Common myeloid progenitor, CD34-positive (primary cell): ENCODE measurements around the gene EPHA6. TPM values are rescaled to one million over a fixed set of nuclear protein-coding genes. Genes with fewer than 3 reads are reported as not detected.

ENCODE experiments used
- CTCF ChIA-PET: fragments of 350-600 bp; sonication (Branson Sonifier 250); formaldehyde crosslinking; loops from one replicate; lab custom pipeline; 2021; ENCODE audit warnings: antibody characterized with exemption; lab: Charles Lee
- POLR2A ChIA-PET: fragments of 350-600 bp; sonication (Branson Sonifier 250); formaldehyde crosslinking; loops from one replicate; lab custom pipeline; 2021; ENCODE audit warnings: antibody characterized with exemption; lab: Charles Lee
- DNase-seq, 3 donors: peaks; one replicate each; pipeline versions ENCODE4 v3.0.0 to v3.0.0-alpha.2; 2013
- H3K27ac ChIP-seq, 2 experiments: 1 replicate in 1 of 2; 2 replicates in 1 of 2; pipeline ENCODE4 v1.7.0; 2013; ENCODE audit warnings: inconsistent platforms in 2 of 2, low read length in 2 of 2, mild to moderate bottlenecking in 2 of 2, low read depth in 1 of 2, moderate library complexity in 1 of 2; ENCODE audit not compliant: severe bottlenecking in 2 of 2, insufficient read depth in 1 of 2, poor library complexity in 1 of 2
- H3K27me3 ChIP-seq, 5 experiments: replicated peaks in 2 of 5; 1 replicate in 3 of 5; 2 replicates in 2 of 5; pipeline versions ENCODE4 v1.6.1 to v1.7.0; 2013; ENCODE audit warnings: low read length in 4 of 5, mild to moderate bottlenecking in 2 of 5, moderate library complexity in 2 of 5, inconsistent platforms in 1 of 5; ENCODE audit not compliant: insufficient read depth in 5 of 5, control insufficient read depth in 4 of 5
- H3K36me3 ChIP-seq, 4 experiments: 1 replicate in 2 of 4; 2 replicates in 2 of 4; pipeline versions ENCODE4 v1.6.1 to v1.7.0; 2013; ENCODE audit warnings: low read length in 3 of 4, control low read depth in 1 of 4, mild to moderate bottlenecking in 1 of 4; ENCODE audit not compliant: control insufficient read depth in 4 of 4, insufficient read depth in 4 of 4
- H3K4me1 ChIP-seq, 4 experiments: 1 replicate in 3 of 4; 2 replicates in 1 of 4; pipeline versions ENCODE4 v1.6.1 to v1.7.1; 2013; ENCODE audit warnings: low read length in 3 of 4, mild to moderate bottlenecking in 3 of 4, control low read depth in 1 of 4, inconsistent platforms in 1 of 4, moderate library complexity in 1 of 4; ENCODE audit not compliant: control insufficient read depth in 4 of 4, insufficient read depth in 4 of 4; ENCODE audit errors: control extremely low read depth in 1 of 4
- H3K4me3 ChIP-seq, 7 experiments: 1 replicate in 4 of 7; 2 replicates in 3 of 7; pipeline versions ENCODE4 v1.5.1 to v1.7.0; 2013; ENCODE audit warnings: mild to moderate bottlenecking in 7 of 7, low read length in 6 of 7, moderate library complexity in 6 of 7, inconsistent platforms in 2 of 7, low read depth in 2 of 7, control low read depth in 1 of 7; ENCODE audit not compliant: insufficient read depth in 4 of 7, control insufficient read depth in 1 of 7; ENCODE audit errors: extremely low read depth in 1 of 7
- H3K9me3 ChIP-seq, 5 experiments: 1 replicate in 4 of 5; 2 replicates in 1 of 5; pipeline versions ENCODE4 v1.6.1 to v1.7.1; 2013; ENCODE audit warnings: low read length in 4 of 5, mild to moderate bottlenecking in 2 of 5, inconsistent platforms in 1 of 5, low read depth in 1 of 5, moderate library complexity in 1 of 5; ENCODE audit not compliant: control insufficient read depth in 4 of 5, insufficient read depth in 2 of 5; ENCODE audit errors: control extremely low read depth in 1 of 5
- WGBS: methylation state at CpG from one replicate; pipeline ENCODE4 v1.1.5; 2013; ENCODE audit not compliant: insufficient coverage; 5-methylcytosine and 5-hydroxymethylcytosine counted together
- polyA plus RNA-seq: library from polyadenylated mRNA; unstranded; fragments of 120-200 nt; gene quantifications from one replicate; pipeline ENCODE4 v1.2.1, GENCODE V29; 2013

Gene EPHA6
- 0.09 TPM for polyA plus RNA-seq

DNA sequence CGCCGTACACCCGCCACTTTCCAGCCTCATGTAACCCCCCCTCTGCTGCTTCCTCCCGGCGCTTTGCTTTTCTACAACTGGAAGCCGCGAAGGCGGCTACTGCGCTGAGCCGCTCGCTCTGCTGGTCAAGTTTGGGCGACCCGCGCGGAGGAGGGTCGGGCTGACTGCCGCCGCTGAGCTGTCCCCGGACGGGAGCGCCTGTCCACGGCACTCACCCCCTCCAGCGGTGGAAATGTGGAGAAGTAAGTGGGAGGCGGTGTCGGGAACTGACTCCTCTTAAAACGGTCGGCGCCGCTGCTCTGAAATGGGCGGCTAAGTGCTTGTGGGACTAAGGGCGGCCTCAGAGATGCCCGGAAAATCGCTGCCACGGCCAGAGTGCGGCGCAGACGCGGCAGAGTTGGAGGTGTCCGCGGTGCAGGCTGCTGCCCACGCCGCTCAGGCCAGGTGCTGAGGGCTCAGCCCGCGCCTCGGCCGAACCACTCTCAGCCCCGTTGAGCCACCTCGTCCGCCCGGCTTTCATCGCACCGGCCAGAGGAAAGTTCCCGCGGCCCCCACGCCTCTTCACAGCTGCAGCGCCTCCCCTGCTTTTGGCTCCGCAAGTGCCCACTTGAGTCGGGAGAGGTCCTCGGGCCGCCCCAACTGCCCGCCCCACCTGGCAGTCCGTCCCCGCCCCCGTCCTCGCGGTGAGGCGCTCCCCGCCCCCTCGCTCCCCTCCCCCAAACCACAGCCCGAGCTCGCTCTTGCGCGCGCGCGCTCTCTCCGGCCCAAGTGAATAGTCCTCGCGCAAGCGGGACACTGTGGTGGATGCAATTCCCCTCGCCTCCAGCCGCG lies at the start of gene EPHA6:
TSS of gene EPHA6 (plus strand) at position 775 of the 831 bp plus-strand sequence.
- Histone ChIP-seq H3K27me3 (peaks cover 0 to 46% (median 25%) of the 10 kb centered on the region in 5 experiments), H3K4me1 (peaks cover 0 to 29% (median 20%) of the 10 kb centered on the region in 4 experiments), H3K27ac (no peak within 1 kb of the TSS), H3K9me3 (no peaks in the 10 kb centered on the region), H3K4me3 (peak within 1 kb of the TSS; percentile 21 to 82 (median 71)), H3K36me3 (no peaks in the 10 kb centered on the region)
- DNase-seq = peak; percentile 41 to 67 (median 54)
- ChIA-PET POLR2A (no interaction called here), CTCF (no interaction called here)
- 0% methylated on average over 67 of the region's 83 CpGs for WGBS

DNA sequence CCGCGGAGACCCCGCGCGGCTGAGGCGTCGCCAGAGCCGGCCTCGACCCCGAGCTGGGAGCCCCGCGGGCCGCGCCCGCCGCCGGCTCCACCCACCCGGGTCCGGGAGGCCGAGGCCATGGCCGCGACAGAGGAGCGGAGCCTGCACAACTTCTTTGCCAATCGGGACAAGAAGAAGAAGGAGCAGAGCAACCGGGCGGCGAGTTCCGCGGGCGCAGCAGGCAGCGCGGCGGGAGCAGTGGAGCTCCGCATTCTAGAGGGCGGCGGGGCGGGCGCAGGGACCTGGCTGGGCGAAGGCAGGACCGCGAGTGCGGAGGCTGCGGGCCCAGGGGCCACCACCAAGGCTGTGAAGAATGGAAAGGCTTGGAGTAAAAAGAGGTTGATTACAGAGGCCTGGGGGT lies 37.6 kb upstream of the EPHA6 start:
- Histone ChIP-seq H3K27ac (no peak overlapping the region), H3K4me3 (no peak overlapping the region), H3K27me3 (no peaks in the 10 kb centered on the region), H3K4me1 (no peaks in the 10 kb centered on the region), H3K9me3 (peaks cover 0 to 5% (median 3%) of the 10 kb centered on the region in 5 experiments), H3K36me3 (no peaks in the 10 kb centered on the region)
- 90% methylated on average over 40 of the region's 43 CpGs for WGBS
- ChIA-PET POLR2A (no interaction called here), CTCF (no interaction called here)
- DNase-seq = no peak

DNA sequence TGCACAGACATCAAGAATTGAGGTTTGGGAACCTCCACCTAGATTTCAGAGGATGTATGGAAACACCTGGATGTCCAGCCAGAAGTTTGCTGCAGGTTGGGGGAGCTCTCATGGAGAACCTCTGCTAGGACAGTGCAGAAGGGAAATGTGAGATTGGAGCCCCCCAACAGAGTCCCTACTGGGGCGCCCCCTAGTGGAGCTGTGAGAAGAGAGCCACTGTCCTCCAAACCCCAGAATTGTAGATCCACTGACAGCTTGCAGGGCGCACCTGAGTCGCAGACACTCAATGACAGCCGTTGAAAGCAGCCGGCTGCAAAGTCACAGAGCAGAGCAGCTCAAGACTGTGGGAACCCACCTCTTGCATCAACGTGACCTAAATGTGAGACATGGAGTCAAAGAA lies 34.6 kb upstream of the EPHA6 start:
- DNase-seq = no peak
- Histone ChIP-seq H3K27me3 (no peaks in the 10 kb centered on the region), H3K27ac (no peak overlapping the region), H3K4me3 (no peak overlapping the region), H3K9me3 (peaks cover 0 to 2% (median 0%) of the 10 kb centered on the region in 5 experiments), H3K36me3 (no peaks in the 10 kb centered on the region), H3K4me1 (no peaks in the 10 kb centered on the region)
- WGBS = 78% methylated on average over 4 of the region's 6 CpGs
- ChIA-PET CTCF (no interaction called here), POLR2A (no interaction called here)

- CTCF ChIA-PET = no interaction called here
- no peak overlapping the region for H3K4me3 ChIP-seq
These were observed 18.3 kb upstream of the EPHA6 start for GRCh38 chr3:96796101-96796500.

DNA sequence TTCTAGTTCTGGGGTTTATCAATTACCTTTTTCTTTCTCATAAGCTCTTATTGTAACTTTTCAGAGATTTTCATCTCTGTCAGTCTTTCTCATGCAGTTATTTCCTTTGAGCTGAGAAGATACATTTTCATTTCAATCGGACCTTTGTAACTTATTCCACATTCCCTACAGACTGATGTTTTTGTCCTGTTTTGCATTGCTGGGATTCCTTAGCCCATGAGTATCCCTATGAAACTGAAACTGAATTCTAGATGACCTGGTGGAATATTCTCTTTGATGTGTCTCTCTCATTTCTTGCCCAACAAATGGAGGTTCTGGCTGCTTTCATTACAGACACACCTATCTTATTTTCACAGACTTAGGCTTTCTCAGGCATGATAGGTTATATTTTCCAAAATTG lies 10.5 kb upstream of the EPHA6 start:
- H3K9me3 ChIP-seq = no peaks in the 10 kb centered on the region
- WGBS = 100% methylated on average over 1 of the region's 1 CpG
- no peak overlapping the region for H3K4me3 ChIP-seq
- ChIA-PET POLR2A (no interaction called here), CTCF (no interaction called here)
- H3K27ac ChIP-seq = no peak overlapping the region
- H3K27me3 ChIP-seq = peaks cover 0 to 2% (median 0%) of the 10 kb centered on the region in 5 experiments
- no peaks in the 10 kb centered on the region for H3K36me3 ChIP-seq
- H3K4me1 ChIP-seq = no peaks in the 10 kb centered on the region
- no peak for DNase-seq

More at GRCh38 chr3:96796101-96796500, 18.3 kb upstream of the EPHA6 start:
- POLR2A ChIA-PET = no interaction called here
- H3K36me3 ChIP-seq = no peaks in the 10 kb centered on the region
- WGBS = 98% methylated on average over 5 of the region's 5 CpGs
- H3K4me1 ChIP-seq = no peaks in the 10 kb centered on the region
- H3K27me3 ChIP-seq = no peaks in the 10 kb centered on the region
- no peaks in the 10 kb centered on the region for H3K9me3 ChIP-seq
- no peak overlapping the region for H3K27ac ChIP-seq
- no peak for DNase-seq

GRCh38 chr3:96806341-96806740 lies 8.1 kb upstream of the EPHA6 start:
- H3K27ac ChIP-seq = no peak overlapping the region
- no CpG with 5 or more reads among the region's 1 CpG for WGBS
- H3K9me3 ChIP-seq = no peaks in the 10 kb centered on the region
- no peak for DNase-seq
- ChIA-PET CTCF (no interaction called here), POLR2A (no interaction called here)
- H3K27me3 ChIP-seq = peaks cover 0 to 10% (median 0%) of the 10 kb centered on the region in 5 experiments
- H3K36me3 ChIP-seq = no peaks in the 10 kb centered on the region
- H3K4me3 ChIP-seq = no peak overlapping the region
- H3K4me1 ChIP-seq = no peaks in the 10 kb centered on the region

DNA sequence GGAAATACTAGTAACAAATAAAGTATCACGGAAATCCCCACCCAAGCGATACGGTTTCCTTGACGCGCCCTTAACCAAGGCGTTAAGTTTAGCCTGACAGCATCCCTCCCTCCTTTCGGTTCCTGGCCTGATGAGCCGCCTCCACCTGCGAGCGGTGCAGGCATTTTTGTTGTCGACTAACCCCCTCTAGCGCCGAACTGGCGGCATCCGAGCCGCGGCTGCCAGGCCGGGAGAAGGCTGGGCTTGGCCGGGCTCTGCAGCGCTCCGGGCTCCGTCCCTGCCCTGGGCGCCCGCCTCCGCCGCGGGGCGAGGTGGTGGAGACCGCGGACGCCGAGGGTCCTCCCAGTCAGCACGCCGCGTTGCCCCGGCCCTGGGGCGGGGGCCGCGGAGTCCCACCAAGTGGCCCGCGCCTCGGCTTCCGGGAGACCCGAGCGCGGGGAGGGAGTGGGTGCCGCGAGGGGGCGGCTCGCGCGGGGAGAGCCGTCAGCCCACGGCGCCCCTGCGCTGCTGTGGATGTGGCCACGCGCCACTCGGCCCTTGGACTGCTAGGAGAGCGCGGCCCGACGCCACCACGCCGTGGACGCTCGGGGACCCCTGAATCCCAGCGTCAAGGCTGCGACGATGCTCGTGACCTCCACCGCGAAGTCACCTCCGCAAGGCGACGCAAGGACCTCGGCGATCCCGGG lies 1.1 kb upstream of the EPHA6 start:
- ChIA-PET POLR2A (no interaction called here), CTCF (no interaction called here)
- Histone ChIP-seq H3K27me3 (peaks cover 0 to 46% (median 25%) of the 10 kb centered on the region in 5 experiments), H3K4me1 (peaks cover 0 to 29% (median 20%) of the 10 kb centered on the region in 4 experiments), H3K4me3 (peak overlapping the region; percentile 21 to 82 (median 71)), H3K27ac (no peak overlapping the region), H3K36me3 (no peaks in the 10 kb centered on the region), H3K9me3 (no peaks in the 10 kb centered on the region)
- DNase-seq = peak; percentile 76 to 89 (median 87)
- WGBS = under 1% methylated on average over 70 of the region's 79 CpGs
